H54 (cell line): ENCODE data around the gene ARSB.

Source experiments
- DNase-seq: peaks from one replicate; pipeline ENCODE4 v3.0.0; 2011; ENCODE audit warnings: low spot score, mixed read lengths; ENCODE audit not compliant: insufficient read length
- FAIRE-seq: peaks from 3 replicates; lab custom pipeline; 2011; peaks lifted over from hg19 to GRCh38; lab: Jason Lieb, UNC
- POLR2A ChIP-seq: IDR thresholded peaks from 2 replicates; pipeline ENCODE4 v1.6.1; 2011; ENCODE audit warnings: low read depth, mild to moderate bottlenecking, low read length

ARSB gene

GRCh38 chr5:78958672-78959445 lies 26.3 kb downstream of the ARSB start:
- FAIRE-seq (no peak), DNase-seq (no peak)
- no peak for TF ChIP-seq POLR2A

GRCh38 chr5:78956901-78957300 lies 28.2 kb downstream of the ARSB start:
- TF ChIP-seq POLR2A = no peak
- FAIRE-seq = no peak
- no peak for DNase-seq

DNA sequence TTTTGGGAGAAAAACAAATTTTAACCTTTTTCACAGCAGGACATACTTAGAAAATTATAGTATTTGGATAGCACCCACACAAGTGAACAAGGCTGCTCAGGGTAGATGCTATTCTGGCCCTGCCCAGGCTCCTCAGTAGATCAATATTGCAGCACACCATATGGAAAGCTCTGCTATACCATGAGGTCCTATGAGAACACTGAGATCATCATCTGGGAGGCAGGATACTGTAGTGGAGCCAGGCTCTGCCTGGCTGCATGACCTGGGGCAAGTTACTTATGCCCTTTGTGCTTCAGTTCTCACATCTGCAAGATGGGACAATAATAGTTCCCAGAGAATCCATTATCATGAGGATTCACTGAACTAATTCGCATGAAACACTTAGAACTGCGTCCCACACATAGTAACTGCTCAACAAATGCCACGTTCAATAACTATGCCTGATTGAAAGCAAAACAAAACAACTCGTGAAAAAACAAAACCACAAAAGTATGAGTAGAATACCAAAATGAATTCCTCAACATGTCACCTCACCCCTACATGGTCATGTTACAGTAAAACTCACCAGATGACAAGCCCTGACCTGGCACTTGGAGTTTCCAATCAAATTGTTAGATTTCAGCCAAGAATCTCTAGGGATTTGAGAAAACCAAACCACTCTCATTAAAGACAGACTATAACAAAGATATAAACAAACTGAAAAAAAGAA lies 31.9 kb downstream of the ARSB start:
- no peak for TF ChIP-seq POLR2A
- no peak for DNase-seq
- no peak for FAIRE-seq

DNA sequence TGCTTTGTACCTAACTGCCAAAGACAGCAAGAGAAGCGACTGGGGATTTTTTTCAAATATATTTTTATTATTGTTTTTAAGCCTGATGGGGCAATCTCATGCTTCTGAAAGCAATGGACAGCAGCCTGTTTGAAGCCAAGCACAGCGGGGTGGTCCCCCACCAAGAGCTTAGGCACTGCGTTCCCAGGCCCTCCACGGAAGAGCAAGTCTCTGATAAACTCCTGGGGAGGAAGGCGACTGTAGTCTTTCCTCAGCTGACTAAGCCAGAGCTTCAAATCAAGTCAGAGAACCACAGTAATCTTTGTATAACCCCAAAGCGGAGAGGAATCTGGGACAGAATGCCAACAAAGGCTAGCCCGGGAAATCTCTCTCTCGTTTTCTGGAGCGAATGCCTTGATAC lies 54.4 kb downstream of the ARSB start:
- no peak for TF ChIP-seq POLR2A
- FAIRE-seq = no peak
- DNase-seq = no peak

GRCh38 chr5:78929833-78930232 lies 55.3 kb downstream of the ARSB start:
- FAIRE-seq (no peak), DNase-seq (peak; percentile 21)
- TF ChIP-seq POLR2A = no peak

DNA sequence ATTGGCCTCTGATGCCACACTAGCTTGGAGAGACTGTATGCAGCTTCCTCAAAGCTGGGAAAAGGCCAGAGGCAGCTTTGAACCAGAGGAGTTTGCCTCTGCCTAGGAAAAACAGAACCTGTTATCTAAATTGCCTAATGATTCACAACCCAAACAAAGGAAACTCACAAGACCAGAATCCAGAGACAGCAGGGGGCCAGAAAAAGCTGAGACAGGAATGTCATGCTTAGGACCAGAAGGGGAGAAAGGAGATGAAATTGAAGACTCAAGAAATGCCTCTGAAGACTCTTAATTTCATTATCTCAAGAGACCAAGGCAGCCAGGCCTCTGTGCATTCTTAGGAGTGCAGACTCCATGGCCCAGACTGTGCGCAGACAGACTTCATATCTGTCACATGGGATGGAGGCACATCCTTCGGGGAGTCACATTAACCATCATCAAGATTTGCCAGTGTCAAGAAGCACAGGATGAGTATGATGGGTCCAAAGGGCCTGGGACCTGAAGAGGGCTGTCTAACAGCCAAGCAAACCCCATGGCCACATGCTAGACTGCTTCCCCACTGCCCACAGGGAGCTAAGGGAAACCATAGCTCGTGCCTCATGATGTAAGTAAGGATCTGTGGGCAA lies 57.3 kb downstream of the ARSB start:
- peak; percentile 48 for FAIRE-seq
- TF ChIP-seq POLR2A = no peak
- peak; percentile 59 for DNase-seq

DNA sequence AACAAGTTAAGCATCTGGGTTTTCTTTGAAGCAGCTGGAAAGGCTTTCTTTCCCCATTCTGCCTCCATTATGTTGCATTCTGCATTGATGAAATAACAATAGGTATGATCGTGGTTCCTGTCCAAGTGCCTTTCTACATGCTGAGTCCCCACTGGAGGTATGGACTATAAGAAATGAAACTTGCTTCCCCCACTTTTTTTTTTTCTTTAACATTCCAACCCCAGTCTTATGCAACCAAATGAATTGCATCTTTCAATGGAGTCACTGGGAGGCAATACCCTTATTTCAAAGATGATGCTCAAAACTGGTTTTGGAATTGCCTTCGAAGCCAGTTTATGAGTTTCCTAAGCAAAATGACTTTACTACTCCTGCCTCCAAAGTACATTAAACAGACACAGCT lies 58.9 kb downstream of the ARSB start:
- TF ChIP-seq POLR2A = no peak
- DNase-seq = no peak
- FAIRE-seq = no peak

DNA sequence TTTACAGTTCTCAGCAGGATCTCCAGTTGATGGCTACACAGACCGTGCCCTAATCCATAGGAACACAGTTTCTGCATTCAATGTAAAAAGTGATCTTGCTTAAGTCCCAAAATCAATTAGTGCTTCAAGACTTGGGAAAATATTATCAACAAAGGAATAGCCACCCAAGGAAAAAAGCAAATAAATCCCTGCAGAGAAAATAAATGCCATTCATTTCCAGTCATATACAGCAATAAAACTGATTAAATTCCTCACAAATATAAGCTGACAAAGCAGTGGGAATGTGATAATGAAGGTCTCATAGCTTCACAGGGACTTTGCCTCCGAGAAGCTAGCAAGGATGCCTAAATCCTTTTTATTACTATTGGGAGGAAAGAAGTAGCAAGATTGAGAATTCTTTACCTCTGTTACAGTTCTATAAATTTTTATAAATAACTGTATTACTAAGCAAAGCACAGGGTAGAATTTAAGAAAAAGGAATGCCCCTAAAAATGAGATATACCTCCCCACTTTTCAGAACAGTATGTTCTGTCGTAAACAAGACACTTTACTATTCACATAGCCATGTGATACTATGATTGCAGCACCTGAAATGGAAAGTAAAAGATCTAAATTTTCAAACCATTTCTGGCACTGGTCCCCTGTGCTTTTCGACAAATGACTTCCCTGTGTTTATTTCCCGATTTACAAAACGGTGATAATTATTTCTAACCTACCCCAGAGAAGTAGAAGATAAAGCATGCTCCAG lies 59.8 kb downstream of the ARSB start:
- no peak for DNase-seq
- TF ChIP-seq POLR2A = no peak
- no peak for FAIRE-seq

- no peak for TF ChIP-seq POLR2A
- DNase-seq (no peak), FAIRE-seq (no peak)
Observed at GRCh38 chr5:78923622-78923970, 61.5 kb downstream of the ARSB start.

DNA sequence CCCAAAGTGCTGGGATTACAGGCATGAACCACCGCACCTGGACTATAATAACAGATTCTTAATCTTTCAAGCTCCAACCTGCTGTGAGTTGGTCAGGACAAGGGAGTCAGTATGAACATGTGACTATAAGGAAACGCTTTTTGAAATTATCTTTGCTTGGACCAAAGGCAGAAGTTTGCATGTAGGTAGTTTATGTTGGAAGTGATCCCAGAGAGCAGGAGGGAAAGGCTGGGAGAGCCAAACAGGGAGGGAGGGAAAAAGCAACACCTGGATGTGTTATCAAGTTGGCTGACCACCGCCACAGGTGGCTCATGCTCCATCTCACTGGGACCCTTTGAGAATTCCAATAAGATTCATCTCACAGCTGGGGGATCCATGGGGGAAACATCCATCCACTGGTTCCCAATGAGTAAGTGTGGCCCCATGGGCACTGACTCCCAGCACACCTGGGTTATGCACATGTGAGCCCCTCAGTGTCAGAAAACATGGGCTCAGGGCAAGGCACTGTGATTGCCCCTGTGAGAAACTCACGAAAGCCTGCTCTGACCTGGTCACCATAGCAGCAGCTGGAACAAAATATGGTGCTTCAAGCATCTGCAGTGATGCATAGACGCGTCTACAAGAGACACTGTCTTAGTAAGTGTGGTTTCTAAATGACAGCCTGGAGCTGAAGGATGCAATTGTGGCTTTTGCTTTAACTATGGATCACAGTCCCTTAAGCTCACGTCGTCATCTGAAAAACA lies 62.1 kb downstream of the ARSB start:
- no peak for TF ChIP-seq POLR2A
- DNase-seq = no peak
- no peak for FAIRE-seq

DNA sequence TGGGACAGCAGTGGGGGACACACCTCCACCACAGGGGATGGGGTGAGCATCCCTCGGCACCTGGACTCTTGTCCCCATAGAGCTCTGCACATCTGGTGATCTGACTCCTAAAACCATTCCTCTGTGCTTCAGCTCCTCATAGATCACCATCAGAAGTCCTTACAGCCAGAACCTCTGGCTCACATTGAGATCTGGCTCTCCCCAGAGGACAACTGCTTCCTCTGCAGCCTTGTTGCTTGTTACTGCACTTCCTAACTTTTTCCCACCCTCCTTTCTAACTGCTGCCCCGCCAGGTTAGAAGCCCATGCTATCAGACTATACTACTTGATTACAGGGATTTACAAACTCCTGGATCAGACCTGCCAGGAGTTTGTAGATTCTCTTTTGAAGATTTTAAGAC lies 64.5 kb downstream of the ARSB start:
- no peak for TF ChIP-seq POLR2A
- DNase-seq = no peak
- no peak for FAIRE-seq

DNA sequence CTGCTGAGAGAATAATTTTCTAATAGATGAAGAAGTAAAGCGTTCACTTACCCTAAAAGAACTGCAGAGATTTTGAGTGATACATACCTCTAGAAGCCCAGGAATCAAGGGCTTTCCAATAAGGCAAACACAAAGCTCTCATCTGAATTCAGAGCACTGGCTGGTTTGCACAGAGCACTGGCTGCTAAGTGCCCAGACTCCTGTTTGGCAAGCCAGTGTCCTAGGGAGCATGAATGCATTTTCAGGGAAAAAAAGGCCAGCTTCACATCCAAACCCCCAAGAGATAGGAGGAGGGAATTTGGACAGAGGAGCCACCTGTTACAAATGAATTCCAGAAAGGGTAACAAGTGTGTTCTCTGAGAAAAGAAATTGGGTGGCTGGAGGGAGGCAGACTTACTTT lies 65.3 kb downstream of the ARSB start:
- no peak for FAIRE-seq
- DNase-seq = no peak
- TF ChIP-seq POLR2A = no peak

GRCh38 chr5:78916044-78916443 lies 69.1 kb downstream of the ARSB start:
- DNase-seq = no peak
- no peak for TF ChIP-seq POLR2A
- FAIRE-seq = no peak
